Trophoblast cell (in vitro differentiated cells and primary cell): ENCODE data around the gene SLC38A8.

Source experiments
- DNase-seq, 2 donors: peaks; one replicate each; pipeline ENCODE4 v3.0.0-alpha.2; 2016
- H2AFZ ChIP-seq: 2 replicates; pipeline ENCODE4 v1.6.1; 2013; ENCODE audit warnings: low read length, moderate library complexity, mild to moderate bottlenecking; ENCODE audit not compliant: insufficient read depth, poor library complexity
- H2AK5ac ChIP-seq: 2 replicates; pipeline ENCODE4 v1.6.1; 2013; ENCODE audit warnings: mild to moderate bottlenecking, low read length
- H2BK120ac ChIP-seq: 2 replicates; pipeline ENCODE4 v1.6.1; 2013; ENCODE audit warnings: low read length, mild to moderate bottlenecking, moderate library complexity; ENCODE audit not compliant: insufficient read depth, poor library complexity
- H2BK12ac ChIP-seq: 2 replicates; pipeline ENCODE4 v1.6.1; 2013; ENCODE audit warnings: mild to moderate bottlenecking, low read length, moderate library complexity
- H2BK5ac ChIP-seq: 2 replicates; pipeline ENCODE4 v1.6.1; 2013; ENCODE audit warnings: low read length, low read depth, moderate library complexity, mild to moderate bottlenecking; ENCODE audit not compliant: poor library complexity
- H3K14ac ChIP-seq: 2 replicates; pipeline ENCODE4 v1.6.1; 2013; ENCODE audit warnings: mild to moderate bottlenecking, low read length
- H3K18ac ChIP-seq: 2 replicates; pipeline ENCODE4 v1.6.1; 2013; ENCODE audit warnings: mild to moderate bottlenecking, low read length
- H3K23ac ChIP-seq: 2 replicates; pipeline ENCODE4 v1.6.1; 2013; ENCODE audit warnings: low read length
- H3K27ac ChIP-seq: 2 replicates; pipeline ENCODE4 v1.5.1; 2013; ENCODE audit warnings: low read depth, mild to moderate bottlenecking, inconsistent platforms, low read length, moderate library complexity
- H3K27me3 ChIP-seq: 2 replicates; pipeline ENCODE4 v1.6.1; 2013; ENCODE audit warnings: inconsistent platforms, mild to moderate bottlenecking, low read length, moderate library complexity; ENCODE audit not compliant: insufficient read depth
- H3K36me3 ChIP-seq, 2 experiments: 1 replicate in 1 of 2; 2 replicates in 1 of 2; pipeline ENCODE4 v1.6.1; 2013; ENCODE audit warnings: low read length in 2 of 2, mild to moderate bottlenecking in 2 of 2, moderate library complexity in 1 of 2; ENCODE audit not compliant: insufficient read depth in 2 of 2, control insufficient read depth in 1 of 2
- H3K4ac ChIP-seq: 2 replicates; pipeline ENCODE4 v1.6.1; 2013; ENCODE audit warnings: low read depth, mild to moderate bottlenecking, low read length, moderate library complexity
- H3K4me1 ChIP-seq, 2 experiments: 1 replicate in 1 of 2; 2 replicates in 1 of 2; pipeline ENCODE4 v1.6.1; 2013; ENCODE audit warnings: low read length in 2 of 2, mild to moderate bottlenecking in 2 of 2, moderate library complexity in 1 of 2; ENCODE audit not compliant: insufficient read depth in 2 of 2, control insufficient read depth in 1 of 2
- H3K4me2 ChIP-seq: 2 replicates; pipeline ENCODE4 v1.6.1; 2013; ENCODE audit warnings: inconsistent platforms, mild to moderate bottlenecking, low read length, moderate library complexity
- H3K4me3 ChIP-seq: 2 replicates; pipeline ENCODE4 v1.5.1; 2013; ENCODE audit warnings: mild to moderate bottlenecking, low read depth, low read length, inconsistent platforms
- H3K79me1 ChIP-seq: one replicate; pipeline ENCODE4 v1.6.1; 2013; ENCODE audit warnings: low read length
- H3K79me2 ChIP-seq: 2 replicates; pipeline ENCODE4 v1.6.1; 2013; ENCODE audit warnings: low read length, mild to moderate bottlenecking; ENCODE audit not compliant: control insufficient read depth, insufficient read depth, poor library complexity
- H3K9ac ChIP-seq: 2 replicates; pipeline ENCODE4 v1.6.1; 2013; ENCODE audit warnings: mild to moderate bottlenecking, low read length
- H3K9me3 ChIP-seq: 2 replicates; pipeline ENCODE4 v1.6.1; 2013; ENCODE audit warnings: low read depth, mild to moderate bottlenecking, control low read depth, inconsistent platforms, low read length; ENCODE audit not compliant: insufficient read depth
- H4K12ac ChIP-seq: 2 replicates; pipeline ENCODE4 v1.6.1; 2013; ENCODE audit warnings: low read depth, mild to moderate bottlenecking, low read length, moderate library complexity
- H4K8ac ChIP-seq: 2 replicates; pipeline ENCODE4 v1.6.1; 2013; ENCODE audit warnings: low read depth, mild to moderate bottlenecking, low read length, moderate library complexity
- H4K91ac ChIP-seq: one replicate; pipeline ENCODE4 v1.6.1; 2013; ENCODE audit warnings: low read depth, mild to moderate bottlenecking, low read length, moderate library complexity
- WGBS: extraction: QIAGEN DNeasy Blood & Tissue Kit; methylation state at CpG from one replicate; pipeline ENCODE4 v1.1.7; 2013; ENCODE audit warnings: missing lambda C conversion rate; ENCODE audit not compliant: insufficient read length, insufficient coverage; ENCODE audit errors: extremely low coverage; 5-methylcytosine and 5-hydroxymethylcytosine counted together

SLC38A8 gene

GRCh38 chr16:84075376-84075775, 32.8 kb upstream of the SLC38A8 start:
- no peaks in the 10 kb centered on the region for H3K4me1 ChIP-seq
- H3K79me1 ChIP-seq, result no peaks in the 10 kb centered on the region
- no peak overlapping the region for H3K4me3 ChIP-seq
- no peak overlapping the region for H2BK5ac ChIP-seq
- no peak overlapping the region for H3K14ac ChIP-seq
- no peak overlapping the region for H4K8ac ChIP-seq
- no peak overlapping the region for H2AFZ ChIP-seq
- H2AK5ac ChIP-seq, result no peak overlapping the region
- H3K4me2 ChIP-seq, result no peak overlapping the region
- H2BK120ac ChIP-seq, result no peak overlapping the region
- no peak for DNase-seq
- no peaks in the 10 kb centered on the region for H3K9me3 ChIP-seq
- no peaks in the 10 kb centered on the region for H3K79me2 ChIP-seq
- no CpG with 5 or more reads among the region's 11 CpGs for WGBS
- H3K27ac ChIP-seq, result no peak overlapping the region
- H3K9ac ChIP-seq, result no peak overlapping the region
- no peak overlapping the region for H3K23ac ChIP-seq
- no peak overlapping the region for H4K12ac ChIP-seq
- H3K27me3 ChIP-seq, result no peaks in the 10 kb centered on the region
- no peak overlapping the region for H3K18ac ChIP-seq
- peaks cover 38 to 45% of the 10 kb centered on the region in 2 experiments for H3K36me3 ChIP-seq
- no peak overlapping the region for H3K4ac ChIP-seq
- H4K91ac ChIP-seq, result no peak overlapping the region
- H2BK12ac ChIP-seq, result no peak overlapping the region

GRCh38 chr16:84074721-84075120, 32.1 kb upstream of the SLC38A8 start:
- H2AFZ ChIP-seq, result no peak overlapping the region
- H3K27me3 ChIP-seq, result no peaks in the 10 kb centered on the region
- no peak overlapping the region for H3K9ac ChIP-seq
- H2BK12ac ChIP-seq, result no peak overlapping the region
- WGBS, result no CpG with 5 or more reads among the region's 3 CpGs
- no peaks in the 10 kb centered on the region for H3K79me1 ChIP-seq
- no peak for DNase-seq
- no peak overlapping the region for H4K12ac ChIP-seq
- peaks cover 36 to 43% of the 10 kb centered on the region in 2 experiments for H3K36me3 ChIP-seq
- H3K4ac ChIP-seq, result no peak overlapping the region
- H4K8ac ChIP-seq, result no peak overlapping the region
- no peaks in the 10 kb centered on the region for H3K4me1 ChIP-seq
- H3K4me3 ChIP-seq, result no peak overlapping the region
- no peaks in the 10 kb centered on the region for H3K9me3 ChIP-seq
- H3K4me2 ChIP-seq, result no peak overlapping the region
- H2BK5ac ChIP-seq, result no peak overlapping the region
- no peak overlapping the region for H3K18ac ChIP-seq
- H3K23ac ChIP-seq, result no peak overlapping the region
- H3K79me2 ChIP-seq, result no peaks in the 10 kb centered on the region
- H2BK120ac ChIP-seq, result no peak overlapping the region
- H4K91ac ChIP-seq, result no peak overlapping the region
- H3K14ac ChIP-seq, result no peak overlapping the region
- no peak overlapping the region for H3K27ac ChIP-seq
- no peak overlapping the region for H2AK5ac ChIP-seq

- Histone ChIP-seq H3K9ac (no peak overlapping the region), H4K91ac (no peak overlapping the region), H3K23ac (no peak overlapping the region), H3K9me3 (no peaks in the 10 kb centered on the region), H3K4me3 (no peak overlapping the region), H3K4me2 (no peak overlapping the region), H3K18ac (no peak overlapping the region), H3K27ac (no peak overlapping the region), H2BK12ac (no peak overlapping the region), H2AFZ (no peak overlapping the region), H2BK120ac (no peak overlapping the region), H3K4ac (no peak overlapping the region), H3K79me2 (no peaks in the 10 kb centered on the region), H3K4me1 (no peaks in the 10 kb centered on the region), H2BK5ac (no peak overlapping the region), H3K79me1 (no peaks in the 10 kb centered on the region), H3K14ac (no peak overlapping the region), H3K36me3 (peaks cover 52 to 59% of the 10 kb centered on the region in 2 experiments), H4K12ac (no peak overlapping the region), H3K27me3 (no peaks in the 10 kb centered on the region), H2AK5ac (no peak overlapping the region), H4K8ac (no peak overlapping the region)
- WGBS, result no CpG with 5 or more reads among the region's 10 CpGs
- no peak for DNase-seq
These were observed 29.4 kb upstream of the SLC38A8 start for GRCh38 chr16:84072014-84072413.

- Histone ChIP-seq H3K4me3 (no peak overlapping the region), H2BK12ac (no peak overlapping the region), H3K4me2 (no peak overlapping the region), H2AFZ (no peak overlapping the region), H2BK5ac (no peak overlapping the region), H3K9me3 (no peaks in the 10 kb centered on the region), H3K4ac (no peak overlapping the region), H3K18ac (no peak overlapping the region), H4K12ac (no peak overlapping the region), H3K79me2 (no peaks in the 10 kb centered on the region), H3K9ac (no peak overlapping the region), H3K23ac (no peak overlapping the region), H4K91ac (no peak overlapping the region), H3K79me1 (no peaks in the 10 kb centered on the region), H3K27ac (no peak overlapping the region), H2BK120ac (no peak overlapping the region), H2AK5ac (no peak overlapping the region), H3K27me3 (no peaks in the 10 kb centered on the region), H3K14ac (no peak overlapping the region), H4K8ac (no peak overlapping the region), H3K36me3 (peaks cover 54 to 63% of the 10 kb centered on the region in 2 experiments), H3K4me1 (no peaks in the 10 kb centered on the region)
- DNase-seq, result no peak
- no CpG with 5 or more reads among the region's 8 CpGs for WGBS
These were observed 28.5 kb upstream of the SLC38A8 start for GRCh38 chr16:84071121-84071520.
